Tibial nerve (tissue), 4 donors: ENCODE results near the gene POTEG.
"Not testable (repeated sequence)": the region's sequence is repeated elsewhere in the genome, so short reads cannot be mapped to it uniquely, and the experiment has no call there.

Experiments
- CTCF ChIP-seq, 5 experiments: fragments of 200-600 bp in 3 of 5; fragments of 450-650 bp in 2 of 5; sonication (generic) in 3 of 5; IDR thresholded peaks; one replicate each; pipeline ENCODE4 v1.5.1; 2016 to 2019; ENCODE audit warnings: antibody characterized with exemption in 5 of 5, mild to moderate bottlenecking in 3 of 5, moderate library complexity in 2 of 5
- EP300 ChIP-seq, 2 donors: sonication (generic); formaldehyde crosslinking; IDR thresholded peaks; one replicate each; pipeline ENCODE4 v1.6.1; 2017; ENCODE audit warnings: antibody characterized with exemption in 2 of 2, mild to moderate bottlenecking in 1 of 2

- TF ChIP-seq CTCF, EP300 (IDR thresholded peaks at IDR 0.05): not testable (repeated sequence)
Measured at GRCh38 chr14:19360937-19361635, 73.1 kb downstream of the POTEG start.
